ENCODE data around the gene HOMER1.

The HOMER1 gene

GRCh38 chr5:79454043-79454442 is 59.9 kb downstream of the HOMER1 start:
- TF ChIP-seq CTCF (IDR thresholded peaks at IDR 0.05; ENCODE audit: borderline replicate concordance, control extremely low read depth, extremely low read depth, insufficient read depth, missing control alignments) = no peak
- no peak for DNase-seq (ENCODE audit: low spot score)
- in situ Hi-C loops (cut with MboI; ENCODE audit: low sequenced_read_pairs, unreplicated experiment) = no loop called here

GRCh38 chr5:79448336-79448735 is 65.6 kb downstream of the HOMER1 start:
- in situ Hi-C loops (cut with MboI; ENCODE audit: low sequenced_read_pairs, unreplicated experiment) = no loop called here
- TF ChIP-seq CTCF (IDR thresholded peaks at IDR 0.05; ENCODE audit: borderline replicate concordance, control extremely low read depth, extremely low read depth, insufficient read depth, missing control alignments) = no peak

DNA sequence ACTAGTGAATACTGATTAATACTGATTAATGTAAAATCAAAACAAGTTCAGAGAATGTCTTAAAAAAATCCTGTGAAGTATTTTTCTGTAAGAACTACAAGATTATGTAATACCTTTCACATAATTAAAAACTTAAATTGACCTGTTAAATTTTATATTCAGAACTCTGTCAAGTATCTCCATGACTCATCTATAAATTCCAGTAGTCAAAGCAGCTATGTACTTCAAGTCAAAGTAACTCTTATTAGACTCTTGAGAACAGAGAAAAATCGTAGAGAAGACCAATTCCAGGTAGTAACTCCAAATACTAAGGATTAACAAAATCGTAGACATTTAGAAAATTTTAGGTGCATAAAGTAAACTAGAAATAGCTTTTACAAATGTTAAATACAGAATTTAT is 77.1 kb downstream of the HOMER1 start:
- in situ Hi-C loops (cut with MboI; ENCODE audit: low sequenced_read_pairs, unreplicated experiment) = no loop called here
- no peak for TF ChIP-seq CTCF (IDR thresholded peaks at IDR 0.05; ENCODE audit: borderline replicate concordance, control extremely low read depth, extremely low read depth, insufficient read depth, missing control alignments)
- DNase-seq (ENCODE audit: low spot score) = no peak

More at GRCh38 chr5:79448336-79448735, 65.6 kb downstream of the HOMER1 start:
- no peak for DNase-seq (ENCODE audit: low spot score)

- DNase-seq (ENCODE audit: low spot score) = no peak
- TF ChIP-seq CTCF (IDR thresholded peaks at IDR 0.05; ENCODE audit: borderline replicate concordance, control extremely low read depth, extremely low read depth, insufficient read depth, missing control alignments) = no peak
- in situ Hi-C loops (cut with MboI; ENCODE audit: low sequenced_read_pairs, unreplicated experiment) = no loop called here
Observed at GRCh38 chr5:79436224-79436623, 77.7 kb downstream of the HOMER1 start.

GRCh38 chr5:79430196-79430595 is 83.7 kb downstream of the HOMER1 start:
- TF ChIP-seq CTCF (IDR thresholded peaks at IDR 0.05; ENCODE audit: borderline replicate concordance, control extremely low read depth, extremely low read depth, insufficient read depth, missing control alignments) = no peak
- no peak for DNase-seq (ENCODE audit: low spot score)
- in situ Hi-C loops (cut with MboI; ENCODE audit: low sequenced_read_pairs, unreplicated experiment) = no loop called here

- no peak for TF ChIP-seq CTCF (IDR thresholded peaks at IDR 0.05; ENCODE audit: borderline replicate concordance, control extremely low read depth, extremely low read depth, insufficient read depth, missing control alignments)
- in situ Hi-C loops (cut with MboI; ENCODE audit: low sequenced_read_pairs, unreplicated experiment) = no loop called here
- no peak for DNase-seq (ENCODE audit: low spot score)
Observed at GRCh38 chr5:79423296-79423695, 90.6 kb downstream of the HOMER1 start.

- in situ Hi-C loops (cut with MboI; ENCODE audit: low sequenced_read_pairs, unreplicated experiment) = no loop called here
- no peak for DNase-seq (ENCODE audit: low spot score)
- no peak for TF ChIP-seq CTCF (IDR thresholded peaks at IDR 0.05; ENCODE audit: borderline replicate concordance, control extremely low read depth, extremely low read depth, insufficient read depth, missing control alignments)
Observed at GRCh38 chr5:79420248-79420647, 93.7 kb downstream of the HOMER1 start.

Measured in GM13976 (cell line).